ENCODE results near the gene DHX9.

DNA sequence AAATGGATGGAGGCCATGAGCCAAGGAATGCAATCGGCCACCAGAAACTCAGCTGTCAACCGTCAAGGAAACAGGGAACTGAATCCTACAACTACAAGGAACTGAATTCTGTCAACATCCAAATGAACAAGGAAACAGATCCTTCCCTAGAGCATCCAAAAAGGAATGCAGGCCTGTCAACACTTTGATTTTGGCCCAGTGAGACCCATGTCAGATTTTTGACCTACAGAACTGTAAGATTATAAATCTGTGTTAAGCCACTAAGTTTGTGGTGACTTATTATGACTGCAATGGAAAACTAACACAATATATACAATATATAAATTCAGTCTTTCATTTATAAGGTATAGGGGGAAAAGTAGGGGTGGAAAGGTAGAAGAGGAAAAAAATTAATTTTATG is 58.5 kb downstream of the DHX9 start:
- TF ChIP-seq, protein P1, sequence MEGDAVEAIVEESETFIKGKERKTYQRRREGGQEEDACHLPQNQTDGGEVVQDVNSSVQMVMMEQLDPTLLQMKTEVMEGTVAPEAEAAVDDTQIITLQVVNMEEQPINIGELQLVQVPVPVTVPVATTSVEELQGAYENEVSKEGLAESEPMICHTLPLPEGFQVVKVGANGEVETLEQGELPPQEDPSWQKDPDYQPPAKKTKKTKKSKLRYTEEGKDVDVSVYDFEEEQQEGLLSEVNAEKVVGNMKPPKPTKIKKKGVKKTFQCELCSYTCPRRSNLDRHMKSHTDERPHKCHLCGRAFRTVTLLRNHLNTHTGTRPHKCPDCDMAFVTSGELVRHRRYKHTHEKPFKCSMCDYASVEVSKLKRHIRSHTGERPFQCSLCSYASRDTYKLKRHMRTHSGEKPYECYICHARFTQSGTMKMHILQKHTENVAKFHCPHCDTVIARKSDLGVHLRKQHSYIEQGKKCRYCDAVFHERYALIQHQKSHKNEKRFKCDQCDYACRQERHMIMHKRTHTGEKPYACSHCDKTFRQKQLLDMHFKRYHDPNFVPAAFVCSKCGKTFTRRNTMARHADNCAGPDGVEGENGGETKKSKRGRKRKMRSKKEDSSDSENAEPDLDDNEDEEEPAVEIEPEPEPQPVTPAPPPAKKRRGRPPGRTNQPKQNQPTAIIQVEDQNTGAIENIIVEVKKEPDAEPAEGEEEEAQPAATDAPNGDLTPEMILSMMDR (IDR thresholded peaks at IDR 0.05 in 2 of 3, conservative IDR thresholded peaks at IDR 0.05 in 1 of 3; ENCODE audit: borderline replicate concordance in 1 of 3, insufficient read depth in 1 of 3, low read depth in 2 of 3, low read length in 2 of 3): no peak
- TF ChIP-seq EGR1 (IDR thresholded peaks at IDR 0.05; ENCODE audit: low read depth) (no peak), SRF (IDR thresholded peaks at IDR 0.05; ENCODE audit: low read depth) (no peak)

Measured in HCT116 (cell line).